Stimulated activated CD8-positive, alpha-beta memory T cell treated with anti-CD3 and anti-CD28 coated beads, Interleukin-12 subunit alpha, Interleukin-12 subunit beta, amount 100 ng/mL, for 24 hours (primary cell): ENCODE data around the gene CLTCL1.
"Not testable (repeated sequence)": the region's sequence is repeated elsewhere in the genome, so short reads cannot be mapped to it uniquely, and the experiment has no call there.

Experiments
- DNase-seq: peaks from one replicate; pipeline ENCODE4 v3.0.0-alpha.2; 2020; ENCODE audit errors: extremely low read depth

CLTCL1 gene

GRCh38 chr22:19290400-19291217 lies 910 bp downstream of the CLTCL1 start:
- DNase-seq, result no peak

- DNase-seq, result no peak
Measured at GRCh38 chr22:19289475-19290161, 1.9 kb downstream of the CLTCL1 start.

GRCh38 chr22:19287889-19288288 lies 3.6 kb downstream of the CLTCL1 start:
- no peak for DNase-seq

- DNase-seq, result no peak
Measured at GRCh38 chr22:19287076-19287707, 4.3 kb downstream of the CLTCL1 start.

- DNase-seq, result no peak
Measured at GRCh38 chr22:19285831-19286230, 5.7 kb downstream of the CLTCL1 start.

DNA sequence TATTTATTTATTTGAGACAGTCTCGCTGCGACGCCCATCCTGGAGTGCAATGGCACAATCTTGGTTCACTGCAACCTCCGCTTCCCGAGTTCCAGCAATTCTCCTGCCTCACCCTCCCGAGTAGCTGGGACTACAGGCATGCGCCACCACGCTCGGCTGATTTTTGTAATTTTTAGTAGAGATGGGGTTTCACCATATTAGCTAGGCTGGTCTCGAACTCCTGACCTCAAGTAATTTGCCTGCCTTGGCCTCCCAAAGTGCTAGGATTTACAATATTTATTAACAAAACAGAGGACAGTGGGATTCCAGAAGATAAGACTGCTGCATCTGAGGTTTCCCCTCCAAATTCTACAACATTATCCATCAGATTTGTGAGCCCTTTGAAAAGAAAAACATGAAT lies 12.4 kb downstream of the CLTCL1 start:
- not testable (repeated sequence) for DNase-seq

DNA sequence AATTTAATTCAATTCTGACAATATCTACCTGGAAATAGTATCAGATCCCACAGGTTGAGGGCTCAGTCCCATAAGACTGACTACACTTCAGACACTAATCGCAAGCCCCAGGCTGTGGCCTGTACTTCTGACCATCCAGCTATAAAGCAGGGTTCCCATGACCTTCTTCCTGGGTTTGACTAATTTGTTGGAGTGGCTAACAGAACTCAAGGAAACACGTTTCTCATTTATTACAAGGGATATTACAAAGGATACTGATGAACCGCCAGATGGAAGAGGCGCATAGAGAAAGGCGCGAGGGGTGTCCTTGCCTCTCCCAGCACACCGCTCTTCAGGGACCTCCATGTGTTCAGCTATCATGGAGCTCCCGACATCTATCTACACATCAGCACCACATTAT lies 13.7 kb downstream of the CLTCL1 start:
- DNase-seq, result no peak

GRCh38 chr22:19275919-19276600 lies 15.5 kb downstream of the CLTCL1 start:
- no peak for DNase-seq

GRCh38 chr22:19275513-19275912 lies 16.0 kb downstream of the CLTCL1 start:
- DNase-seq, result no peak

GRCh38 chr22:19275104-19275503 lies 16.4 kb downstream of the CLTCL1 start:
- no peak for DNase-seq

- DNase-seq, result no peak
Measured at GRCh38 chr22:19271856-19272535, 19.5 kb downstream of the CLTCL1 start.

DNA sequence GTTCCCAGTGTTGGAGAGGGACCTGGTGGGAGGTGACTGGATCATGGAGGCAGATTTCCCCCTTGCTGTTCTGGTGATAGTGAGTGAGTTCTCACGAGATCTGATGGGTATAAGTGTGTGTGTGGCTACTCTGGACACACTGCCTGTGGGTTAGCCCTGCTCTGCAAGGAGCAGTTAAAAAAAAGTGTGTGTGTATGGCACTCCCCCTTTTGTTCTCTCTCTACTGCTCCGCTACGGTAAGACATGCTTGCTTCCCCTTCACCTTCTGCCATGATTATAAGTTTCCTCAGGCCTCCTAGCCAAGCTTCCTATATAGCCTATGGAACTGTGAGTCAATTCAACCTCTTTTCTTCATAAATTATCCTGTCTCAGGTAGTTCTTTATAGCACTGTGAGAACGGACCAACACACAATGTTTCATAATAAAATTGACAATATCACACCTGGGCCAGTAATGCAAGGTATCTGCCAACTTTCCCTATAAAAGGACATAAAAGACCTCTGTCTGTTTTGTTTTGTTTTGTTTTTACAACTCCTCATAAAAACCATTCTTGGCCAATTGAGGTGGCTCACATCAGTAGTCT lies 20.2 kb downstream of the CLTCL1 start:
- no peak for DNase-seq

DNA sequence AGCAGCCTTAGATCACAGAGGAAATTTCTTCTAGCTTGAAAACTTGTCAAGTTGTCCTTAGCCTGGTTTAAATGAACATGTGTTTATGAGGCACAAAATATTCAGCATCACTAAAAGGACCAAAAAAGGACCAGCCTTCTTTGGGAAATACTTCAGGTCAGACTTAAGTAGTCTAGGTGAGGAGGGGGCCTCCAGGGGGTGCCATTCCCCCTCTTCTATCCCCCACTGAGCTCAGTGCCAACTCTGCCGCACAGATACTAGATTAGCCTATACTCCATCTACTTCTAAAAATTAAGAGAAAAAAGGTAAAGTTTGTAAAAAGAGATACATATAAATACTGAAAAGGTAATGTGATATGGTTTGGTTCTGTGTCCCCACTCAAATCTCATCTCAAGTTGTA lies 20.6 kb downstream of the CLTCL1 start:
- no peak for DNase-seq

GRCh38 chr22:19266547-19267086 lies 24.9 kb downstream of the CLTCL1 start:
- no peak for DNase-seq

DNA sequence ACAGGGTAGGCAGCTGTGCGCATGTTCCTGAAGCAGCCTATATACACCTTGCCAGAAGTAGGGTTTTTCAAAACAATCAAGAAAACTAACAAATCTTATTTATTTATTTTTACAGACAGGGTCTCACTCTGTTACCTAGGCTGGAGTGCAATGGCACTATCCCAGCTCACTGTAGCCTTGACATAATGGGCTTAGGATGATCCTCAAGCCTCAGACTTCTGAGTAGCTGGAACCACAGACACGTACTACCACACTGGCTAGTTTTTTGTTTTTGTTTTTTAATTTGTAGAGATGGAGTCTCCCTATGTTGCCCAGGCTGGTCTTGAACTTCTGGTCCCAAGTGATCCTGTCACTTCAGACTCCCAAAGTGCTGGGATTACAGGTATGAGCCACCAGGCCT lies 25.7 kb downstream of the CLTCL1 start:
- DNase-seq, result no peak

DNA sequence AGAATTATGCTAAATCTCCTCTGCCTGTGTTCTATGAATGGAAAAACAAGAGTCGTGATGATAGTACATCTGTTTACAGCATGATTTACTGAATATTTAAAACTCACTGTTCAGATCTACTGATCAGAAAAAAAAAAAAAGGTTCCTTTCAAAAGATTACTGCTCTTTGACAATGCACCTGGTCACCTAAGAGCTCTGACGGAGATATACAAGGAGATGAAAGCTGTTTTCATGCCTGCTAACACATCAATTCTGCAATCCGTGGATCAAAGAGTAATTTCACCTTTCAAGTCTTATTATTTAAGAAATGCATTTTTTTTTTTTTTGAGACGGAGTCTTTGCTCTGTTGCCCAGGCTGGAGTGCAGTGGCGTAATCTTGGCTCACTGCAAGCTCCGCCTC lies 30.7 kb downstream of the CLTCL1 start:
- no peak for DNase-seq

DNA sequence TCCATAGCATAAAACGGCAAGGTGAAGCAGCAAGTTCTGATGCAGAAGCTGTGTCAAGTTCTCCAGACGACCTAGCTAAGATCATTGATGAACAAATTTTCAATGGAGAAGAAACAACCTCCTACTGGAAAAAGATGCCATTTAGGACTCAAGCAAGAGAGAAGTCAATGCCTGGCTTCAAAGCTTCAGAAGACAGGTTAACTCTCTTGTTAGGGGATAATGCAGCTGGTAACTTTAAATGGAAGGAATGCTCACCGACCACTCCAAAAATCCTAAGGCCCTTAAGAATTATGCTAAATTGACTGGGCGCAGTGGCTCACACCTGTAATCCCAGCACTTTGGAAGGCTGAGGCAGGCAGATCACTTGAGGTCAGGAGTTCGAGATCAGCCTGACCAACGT lies 31.3 kb downstream of the CLTCL1 start:
- no peak for DNase-seq

DNA sequence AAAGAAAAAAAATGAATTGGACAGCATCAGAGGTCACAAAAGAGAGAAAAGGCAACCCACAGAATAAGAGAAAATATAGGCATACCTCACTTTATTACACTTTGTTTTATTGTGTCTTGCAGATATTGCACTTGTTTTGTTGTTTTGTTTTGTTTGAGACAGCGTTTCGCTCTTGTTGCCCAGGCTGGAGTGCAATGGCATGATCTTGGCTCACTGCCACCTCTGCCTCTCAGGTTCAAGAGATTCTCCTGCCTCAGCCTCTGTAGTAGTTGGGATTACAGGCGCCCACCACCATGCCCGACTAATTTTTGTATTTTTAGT lies 32.6 kb downstream of the CLTCL1 start:
- not testable (repeated sequence) for DNase-seq

GRCh38 chr22:19258371-19258770 lies 33.1 kb downstream of the CLTCL1 start:
- no peak for DNase-seq

GRCh38 chr22:19256362-19256761 lies 35.2 kb downstream of the CLTCL1 start:
- DNase-seq, result not testable (repeated sequence)

DNA sequence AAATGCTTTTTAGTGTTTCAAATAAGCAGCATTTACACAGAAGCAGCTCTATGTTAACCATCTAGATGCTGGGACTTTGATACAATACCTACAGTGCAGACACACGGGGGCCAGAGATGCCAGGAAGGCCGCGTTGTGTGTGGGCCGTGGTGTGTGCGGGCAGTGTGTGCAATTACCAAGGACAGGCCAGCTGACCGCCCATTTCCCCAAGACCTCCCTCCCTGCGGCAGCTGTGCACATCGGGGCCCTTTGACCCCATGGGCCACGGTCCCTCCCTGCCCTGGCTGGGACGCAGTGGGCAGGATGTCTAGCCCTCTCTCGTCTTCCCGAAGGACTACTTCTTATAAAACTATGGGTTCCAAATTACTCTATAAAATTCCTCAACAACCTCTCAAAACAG lies 38.4 kb downstream of the CLTCL1 start:
- no peak for DNase-seq
